OCI-LY3 (cell line): ENCODE results near the gene RAB3D.
A peak's percentile ranks its signal among the peaks of the same experiment; 100 is the strongest.

Experiments
- H2AFZ ChIP-seq: fragments of 200-600, 300-600 bp; shearing (Covaris generic); 2 replicates; pipeline ENCODE4 v1.6.0; 2014; ENCODE audit warnings: antibody characterized with exemption, low read depth, low read length
- H3K27ac ChIP-seq: fragments of 200-600, 300-600 bp; sonication (generic); 2 replicates; pipeline ENCODE4 v1.5.1; 2014; ENCODE audit warnings: mild to moderate bottlenecking, low read length, moderate library complexity, mixed read lengths
- H3K27me3 ChIP-seq: fragments of 200-600, 300-600 bp; sonication (generic); 2 replicates; pipeline ENCODE4 v1.6.1; 2014; ENCODE audit warnings: low read depth, low read length, mixed read lengths
- H3K36me3 ChIP-seq: fragments of 200-600, 300-600 bp; sonication (generic); replicated peaks from 2 replicates; pipeline ENCODE3; 2014; ENCODE audit warnings: low read depth, low read length, mixed read lengths
- H3K4me1 ChIP-seq: fragments of 300-600, 200-600 bp; sonication (generic); 2 replicates; pipeline ENCODE4 v1.6.1; 2014; ENCODE audit warnings: low read length, mixed read lengths
- H3K4me2 ChIP-seq: fragments of 200-600, 300-600 bp; sonication (generic); 2 replicates; pipeline ENCODE4 v1.6.1; 2014; ENCODE audit warnings: low read length, mixed read lengths
- H3K4me3 ChIP-seq: fragments of 300-600, 200-600 bp; sonication (generic); 2 replicates; pipeline ENCODE4 v1.5.1; 2014; ENCODE audit warnings: antibody characterized with exemption, mild to moderate bottlenecking, low read length, moderate library complexity
- H3K79me2 ChIP-seq: fragments of 300-600, 200-600 bp; shearing (Covaris generic); 2 replicates; pipeline ENCODE4 v1.6.1; 2014; ENCODE audit warnings: mild to moderate bottlenecking, low read length, mixed read lengths
- H3K9ac ChIP-seq: fragments of 300-600, 200-600 bp; shearing (Covaris generic); 2 replicates; pipeline ENCODE4 v1.6.0; 2014; ENCODE audit warnings: mild to moderate bottlenecking, low read length, moderate library complexity
- H3K9me3 ChIP-seq: fragments of 200-600, 300-600 bp; shearing (Covaris generic); 2 replicates; pipeline ENCODE4 v1.6.1; 2014; ENCODE audit warnings: low read length, mixed read lengths; ENCODE audit not compliant: insufficient read depth
- H4K20me1 ChIP-seq: fragments of 200-600, 300-600 bp; sonication (generic); 2 replicates; pipeline ENCODE4 v1.6.1; 2016; ENCODE audit warnings: low read length, mixed read lengths; ENCODE audit not compliant: insufficient read depth
- EZH2phosphoT487 ChIP-seq: fragments of 200-600 bp; shearing (Covaris generic); IDR thresholded peaks from 2 replicates; pipeline ENCODE4 v1.6.1; 2018; ENCODE audit warnings: antibody characterized with exemption, mixed run types, low read depth
- TF ChIP-seq, protein P1 (sequence below): fragments of 200-600, 300-600 bp; sonication (generic); IDR thresholded peaks from 2 replicates; pipeline ENCODE4 v1.5.1; 2014; ENCODE audit warnings: antibody characterized with exemption, low read length, low read depth

RAB3D gene

DNA sequence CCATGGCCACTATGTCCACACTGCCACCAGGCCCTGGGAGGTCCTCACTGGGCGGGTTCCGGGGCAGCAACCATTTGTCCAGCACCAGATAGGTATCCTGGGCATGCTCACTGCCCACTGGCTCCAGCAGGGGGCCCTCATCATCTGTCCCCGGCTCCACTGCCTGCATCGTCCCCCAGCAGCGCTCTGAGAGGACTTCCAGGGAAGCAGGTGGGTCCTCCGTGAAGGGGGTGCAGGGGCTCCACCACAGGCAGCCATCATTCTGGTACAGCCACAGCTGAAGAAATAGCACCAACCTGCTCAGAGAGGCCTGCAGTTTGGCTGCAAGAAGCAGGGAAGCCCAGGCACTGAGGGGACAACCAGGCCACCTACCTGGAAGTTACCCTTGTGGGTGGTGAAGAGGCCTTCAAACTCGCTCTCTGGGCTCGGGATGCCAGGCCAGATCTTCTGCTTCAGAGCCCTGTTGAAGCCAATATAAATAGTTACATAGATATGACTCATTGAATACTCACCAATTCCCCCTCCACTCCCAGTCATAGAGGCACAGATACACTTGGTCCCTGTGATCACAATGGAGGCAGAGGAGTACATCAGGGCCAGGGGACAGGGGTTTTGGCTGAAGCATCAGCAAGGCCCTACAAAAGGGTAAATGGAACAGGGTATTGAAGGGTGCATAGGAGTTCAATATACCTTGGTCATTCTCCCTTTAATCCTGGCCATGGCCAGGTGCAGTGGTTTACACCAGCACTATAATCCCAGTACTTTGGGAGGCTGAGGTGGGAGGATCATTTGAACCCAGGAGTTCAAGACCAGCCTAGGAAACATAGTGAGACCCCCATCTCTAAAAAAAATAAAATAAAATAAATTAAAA lies 39.1 kb upstream of the RAB3D start:
- TF ChIP-seq, protein P1, sequence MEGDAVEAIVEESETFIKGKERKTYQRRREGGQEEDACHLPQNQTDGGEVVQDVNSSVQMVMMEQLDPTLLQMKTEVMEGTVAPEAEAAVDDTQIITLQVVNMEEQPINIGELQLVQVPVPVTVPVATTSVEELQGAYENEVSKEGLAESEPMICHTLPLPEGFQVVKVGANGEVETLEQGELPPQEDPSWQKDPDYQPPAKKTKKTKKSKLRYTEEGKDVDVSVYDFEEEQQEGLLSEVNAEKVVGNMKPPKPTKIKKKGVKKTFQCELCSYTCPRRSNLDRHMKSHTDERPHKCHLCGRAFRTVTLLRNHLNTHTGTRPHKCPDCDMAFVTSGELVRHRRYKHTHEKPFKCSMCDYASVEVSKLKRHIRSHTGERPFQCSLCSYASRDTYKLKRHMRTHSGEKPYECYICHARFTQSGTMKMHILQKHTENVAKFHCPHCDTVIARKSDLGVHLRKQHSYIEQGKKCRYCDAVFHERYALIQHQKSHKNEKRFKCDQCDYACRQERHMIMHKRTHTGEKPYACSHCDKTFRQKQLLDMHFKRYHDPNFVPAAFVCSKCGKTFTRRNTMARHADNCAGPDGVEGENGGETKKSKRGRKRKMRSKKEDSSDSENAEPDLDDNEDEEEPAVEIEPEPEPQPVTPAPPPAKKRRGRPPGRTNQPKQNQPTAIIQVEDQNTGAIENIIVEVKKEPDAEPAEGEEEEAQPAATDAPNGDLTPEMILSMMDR: peak; percentile 69
- no peak for TF ChIP-seq EZH2phosphoT487
- Histone ChIP-seq H3K27ac (no peak overlapping the region), H3K36me3 (peaks cover 6% of the 10 kb centered on the region), H3K27me3 (no peaks in the 10 kb centered on the region), H3K4me1 (peaks cover 31% of the 10 kb centered on the region), H3K4me2 (no peak overlapping the region), H3K9me3 (no peaks in the 10 kb centered on the region), H3K9ac (no peak overlapping the region), H4K20me1 (no peaks in the 10 kb centered on the region), H2AFZ (no peak overlapping the region), H3K79me2 (peaks cover 15% of the 10 kb centered on the region), H3K4me3 (no peak overlapping the region)

DNA sequence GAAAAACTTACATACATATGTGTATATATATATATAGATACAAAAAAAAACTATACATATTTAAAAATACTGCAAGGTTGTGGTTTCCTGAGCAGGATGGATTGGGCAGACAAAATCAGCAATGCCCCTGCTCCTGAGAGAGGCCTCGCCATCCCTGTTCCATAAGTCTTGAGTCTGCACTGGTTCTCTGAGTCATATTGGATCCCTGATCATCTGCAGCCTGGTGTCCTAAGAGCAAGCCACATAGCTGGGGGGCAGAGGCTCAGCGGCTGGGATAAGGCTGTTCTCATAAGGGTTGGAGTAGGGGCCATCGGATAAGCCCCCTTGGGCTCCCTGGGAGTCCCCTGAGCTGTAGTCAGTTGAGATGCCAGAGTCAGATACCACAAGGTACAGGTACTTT lies 38.3 kb upstream of the RAB3D start:
- Histone ChIP-seq H3K27me3 (no peaks in the 10 kb centered on the region), H3K27ac (no peak overlapping the region), H3K36me3 (peaks cover 6% of the 10 kb centered on the region), H3K4me1 (peaks cover 34% of the 10 kb centered on the region), H3K9me3 (no peaks in the 10 kb centered on the region), H3K4me3 (no peak overlapping the region), H3K9ac (no peak overlapping the region), H3K79me2 (peaks cover 15% of the 10 kb centered on the region), H4K20me1 (no peaks in the 10 kb centered on the region), H3K4me2 (no peak overlapping the region), H2AFZ (no peak overlapping the region)
- TF ChIP-seq, protein P1: no peak

DNA sequence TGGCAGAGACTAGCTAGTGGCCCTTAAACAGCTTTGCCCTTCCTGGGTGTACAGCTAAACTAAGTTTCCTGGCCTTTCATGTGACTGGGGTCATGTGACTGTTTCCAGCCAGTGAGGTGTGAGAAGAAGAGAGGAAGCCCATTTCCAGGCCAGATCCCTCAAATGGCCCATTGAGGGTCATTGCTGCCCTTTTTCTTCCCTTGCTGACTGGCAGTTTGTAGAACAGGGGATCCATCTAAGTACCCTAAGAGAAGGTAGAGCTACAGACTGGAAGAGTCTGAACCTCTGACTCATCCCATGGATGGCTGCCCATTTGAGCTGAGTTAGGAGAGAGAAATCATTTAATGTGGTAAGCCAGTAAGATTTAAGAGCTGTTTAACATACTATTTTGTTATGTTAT lies 37.8 kb upstream of the RAB3D start:
- Histone ChIP-seq H3K4me3 (peak overlapping the region; percentile 6; the same call in 1 of the 2 replicates), H3K27me3 (no peaks in the 10 kb centered on the region), H3K4me2 (peak overlapping the region; percentile 31), H3K9me3 (no peaks in the 10 kb centered on the region), H3K27ac (0 out of 2 replicates have a peak overlapping the region, but pooled peaks have one; percentile 4), H3K36me3 (peaks cover 6% of the 10 kb centered on the region), H2AFZ (0 out of 2 replicates have a peak overlapping the region, but pooled peaks have one; percentile 14), H4K20me1 (no peaks in the 10 kb centered on the region), H3K9ac (peak overlapping the region; percentile 3; the same call in 1 of the 2 replicates), H3K4me1 (peaks cover 34% of the 10 kb centered on the region), H3K79me2 (peaks cover 15% of the 10 kb centered on the region)
- TF ChIP-seq, protein P1: no peak
- no peak for TF ChIP-seq EZH2phosphoT487

DNA sequence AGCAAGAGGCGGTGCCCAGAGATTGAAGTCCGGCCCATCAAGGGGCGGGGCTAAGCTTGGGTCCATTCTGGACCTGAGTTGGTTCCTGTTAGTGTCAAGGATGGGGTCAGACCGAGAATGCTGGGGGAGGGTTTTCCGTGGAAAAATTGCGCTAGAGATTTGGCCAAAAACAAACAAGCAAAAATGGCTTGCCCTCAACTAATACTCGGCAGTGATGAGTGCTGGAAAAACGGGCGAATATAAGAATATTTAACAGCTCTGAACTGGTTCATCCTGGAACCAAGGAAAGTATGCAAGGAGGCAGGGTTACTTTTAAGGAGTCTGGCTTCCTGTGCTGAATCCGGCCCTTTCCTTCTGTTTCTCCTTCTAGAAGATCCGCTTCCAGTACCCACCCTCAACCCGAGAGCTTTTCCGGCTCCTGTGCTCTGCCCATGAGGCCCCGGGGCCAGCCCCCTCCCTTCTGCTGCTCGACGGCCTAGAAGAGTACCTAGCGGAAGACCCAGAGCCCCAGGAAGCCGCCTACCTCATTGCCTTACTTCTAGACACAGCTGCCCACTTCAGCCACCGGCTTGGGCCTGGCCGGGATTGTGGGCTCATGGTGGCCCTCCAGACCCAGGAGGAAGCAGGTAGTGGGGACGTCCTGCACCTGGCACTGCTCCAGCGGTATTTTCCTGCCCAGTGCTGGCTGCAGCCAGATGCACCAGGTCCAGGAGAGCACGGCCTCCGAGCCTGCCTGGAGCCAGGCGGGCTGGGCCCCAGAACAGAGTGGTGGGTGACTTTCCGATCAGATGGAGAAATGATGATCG lies 35.9 kb upstream of the RAB3D start:
- no peaks in the 10 kb centered on the region for H3K9me3 ChIP-seq
- no peaks in the 10 kb centered on the region for H3K27me3 ChIP-seq
- H3K4me2 ChIP-seq: peak overlapping the region; percentile 99
- H3K79me2 ChIP-seq: peaks cover 14% of the 10 kb centered on the region
- H3K36me3 ChIP-seq: peaks cover 6% of the 10 kb centered on the region
- peak overlapping the region; percentile 94 for H3K9ac ChIP-seq
- H2AFZ ChIP-seq: peak overlapping the region; percentile 51
- H3K27ac ChIP-seq: peak overlapping the region; percentile 70
- TF ChIP-seq, protein P1: no peak
- no peak for TF ChIP-seq EZH2phosphoT487
- H3K4me3 ChIP-seq: peak overlapping the region; percentile 86
- H3K4me1 ChIP-seq: peaks cover 28% of the 10 kb centered on the region
- H4K20me1 ChIP-seq: no peaks in the 10 kb centered on the region
